ENCODE measurements around the gene PCED1B.
"Not testable (repeated sequence)": the region's sequence is repeated elsewhere in the genome, so short reads cannot be mapped to it uniquely, and the experiment has no call there.

PCED1B gene, protein sequence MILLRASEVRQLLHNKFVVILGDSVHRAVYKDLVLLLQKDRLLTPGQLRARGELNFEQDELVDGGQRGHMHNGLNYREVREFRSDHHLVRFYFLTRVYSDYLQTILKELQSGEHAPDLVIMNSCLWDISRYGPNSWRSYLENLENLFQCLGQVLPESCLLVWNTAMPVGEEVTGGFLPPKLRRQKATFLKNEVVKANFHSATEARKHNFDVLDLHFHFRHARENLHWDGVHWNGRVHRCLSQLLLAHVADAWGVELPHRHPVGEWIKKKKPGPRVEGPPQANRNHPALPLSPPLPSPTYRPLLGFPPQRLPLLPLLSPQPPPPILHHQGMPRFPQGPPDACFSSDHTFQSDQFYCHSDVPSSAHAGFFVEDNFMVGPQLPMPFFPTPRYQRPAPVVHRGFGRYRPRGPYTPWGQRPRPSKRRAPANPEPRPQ

DNA sequence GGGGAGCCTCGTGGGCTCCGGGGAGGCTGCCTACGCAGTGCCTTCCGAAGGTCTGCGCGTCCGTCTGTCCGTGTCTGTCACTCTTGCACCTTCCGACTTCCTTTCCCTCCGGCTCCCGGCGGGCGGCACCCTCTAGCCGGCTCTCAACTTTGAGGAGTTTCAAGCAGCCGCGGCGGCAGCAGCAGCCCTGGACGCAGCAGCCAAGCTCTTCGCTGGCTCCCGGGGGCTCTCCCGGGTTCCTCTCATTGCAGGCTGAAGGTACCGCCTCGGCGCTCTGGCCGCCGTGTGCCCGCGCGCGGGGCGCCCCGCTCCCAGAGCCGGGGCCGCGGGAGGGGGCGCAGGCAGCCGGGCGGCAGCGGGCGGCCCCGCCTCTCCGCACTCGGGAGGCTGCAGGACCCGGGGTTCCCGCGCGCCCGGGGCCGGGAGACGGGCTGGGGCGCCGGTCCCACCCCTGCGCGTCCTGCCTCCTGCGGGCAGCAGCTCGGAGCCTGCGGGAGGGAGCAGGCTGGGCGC is at the start of gene PCED1B, which contains the start of gene AMIGO2:
TSS of gene PCED1B (plus strand) at position 154 of the 513 bp plus-strand sequence. CDS start 155,443 bp downstream, outside the sequence.
TSS of gene AMIGO2 (minus strand) at position 492 of the 513 bp plus-strand sequence. CDS start 957 bp downstream, outside the sequence.
- peak; percentile 32 for DNase-seq (ENCODE audit: low spot score)

DNA sequence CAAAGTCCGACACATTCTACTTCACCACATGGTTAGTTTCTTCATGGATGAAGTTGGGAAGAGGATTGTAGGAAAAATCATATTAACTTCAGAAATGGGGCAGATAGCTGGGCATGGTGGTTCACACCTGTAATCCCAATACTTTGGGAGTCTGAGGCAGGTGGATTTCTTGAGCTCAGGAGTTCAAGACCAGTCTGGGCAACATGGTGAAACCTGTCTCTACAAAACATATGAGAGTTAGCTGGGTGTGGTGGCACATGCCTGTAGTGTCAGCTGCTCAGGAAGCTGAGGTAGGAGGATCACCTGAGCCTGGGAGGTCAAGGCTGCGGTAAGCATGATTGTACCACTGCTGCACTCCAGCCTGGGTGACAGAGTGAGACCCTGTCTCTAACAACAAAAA is 49.5 kb upstream of the PCED1B start:
- DNase-seq (ENCODE audit: low spot score) = no peak

DNA sequence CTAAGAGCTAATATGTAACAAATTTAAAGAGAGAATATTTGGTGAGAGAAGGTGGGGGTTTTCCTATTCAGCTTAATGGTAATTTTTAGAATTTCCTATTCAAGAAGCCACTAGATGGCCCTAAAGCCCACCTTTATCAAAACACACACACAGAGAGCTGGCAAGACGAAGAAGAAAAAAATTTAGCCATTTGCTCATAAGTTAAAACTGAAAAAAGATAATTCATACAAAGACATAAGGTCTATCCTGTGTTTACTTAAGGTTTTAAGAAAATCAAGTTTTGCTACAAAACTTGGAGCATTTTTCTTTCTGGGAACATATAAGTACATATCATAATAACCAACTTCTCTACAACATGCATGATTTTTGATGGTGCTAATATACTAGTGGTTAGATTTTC is 46.8 kb upstream of the PCED1B start:
- peak; percentile 23 for DNase-seq (ENCODE audit: low spot score)

DNA sequence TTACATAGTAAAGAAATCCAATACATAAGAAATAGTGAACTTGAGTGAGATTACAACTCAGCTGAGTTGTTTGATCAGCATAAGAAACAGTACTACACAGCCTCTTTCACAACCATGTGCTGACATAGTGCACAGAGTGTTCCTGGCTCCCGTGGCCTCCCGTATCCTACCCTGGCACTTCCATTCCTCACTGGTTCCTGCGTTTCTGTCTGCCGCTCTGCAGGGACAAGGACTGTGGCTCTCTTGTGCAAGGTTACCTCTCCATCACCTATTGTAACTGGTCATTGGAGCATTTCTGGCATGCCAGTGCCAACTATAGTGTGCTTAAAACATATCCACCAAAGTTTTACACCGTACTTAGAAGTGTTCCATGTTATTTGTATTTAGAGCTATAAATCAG is 46.3 kb upstream of the PCED1B start:
- DNase-seq (ENCODE audit: low spot score) = no peak

DNA sequence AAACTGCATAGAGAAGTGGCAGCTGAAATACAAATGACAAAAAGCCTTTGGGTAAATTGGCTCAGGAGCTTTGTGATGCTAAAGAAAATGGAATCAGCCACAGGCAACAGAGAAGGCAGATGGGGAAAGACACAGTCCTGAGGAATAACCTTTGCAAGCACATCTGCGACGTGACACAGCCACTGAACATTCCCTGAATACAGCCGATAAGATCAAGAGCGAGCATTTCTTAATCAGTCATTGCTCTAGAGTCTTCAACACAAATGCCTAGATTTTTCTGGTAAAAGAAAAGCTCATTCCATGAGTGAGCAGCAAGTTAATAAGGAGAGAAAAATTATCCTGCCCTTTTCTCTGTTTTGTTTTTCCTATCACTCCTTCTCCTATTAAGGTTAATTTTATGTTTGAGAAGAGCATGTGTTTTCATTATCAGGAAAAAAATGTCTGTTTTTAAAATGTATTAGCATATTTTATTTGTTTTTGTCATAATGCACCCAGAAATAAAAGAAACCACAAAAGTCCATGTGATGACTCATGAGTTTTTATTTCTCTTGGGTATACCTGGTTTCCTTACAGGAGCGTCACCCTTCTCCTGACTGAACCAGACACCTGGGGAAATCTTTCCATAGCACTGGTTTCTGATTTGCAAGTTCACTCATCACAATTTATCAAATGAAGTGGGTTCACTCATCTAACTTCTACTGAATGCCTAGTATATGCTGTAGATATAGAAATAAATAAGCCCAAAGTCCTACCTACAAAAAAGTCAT is 45.4 kb upstream of the PCED1B start:
- no peak for DNase-seq (ENCODE audit: low spot score)

DNA sequence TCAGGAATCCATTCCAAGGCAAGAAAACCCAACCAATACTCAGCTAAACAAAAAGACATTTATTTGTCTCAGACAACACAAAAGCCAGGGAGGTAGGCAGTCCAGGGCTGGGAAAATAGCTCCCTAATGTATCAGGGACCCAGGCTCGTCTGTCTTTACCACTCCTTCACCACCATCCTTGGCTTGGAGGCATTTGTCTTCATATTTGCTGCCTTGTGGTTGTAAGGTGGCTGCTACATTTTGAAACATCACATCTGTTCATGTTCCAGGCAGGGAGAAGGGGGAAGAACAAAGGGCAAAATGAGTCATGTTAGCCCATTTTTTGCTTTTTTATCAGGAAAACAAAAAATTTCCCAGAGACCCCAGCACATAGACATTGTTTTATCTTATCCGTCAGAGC is 44.8 kb upstream of the PCED1B start:
- no peak for DNase-seq (ENCODE audit: low spot score)

DNA sequence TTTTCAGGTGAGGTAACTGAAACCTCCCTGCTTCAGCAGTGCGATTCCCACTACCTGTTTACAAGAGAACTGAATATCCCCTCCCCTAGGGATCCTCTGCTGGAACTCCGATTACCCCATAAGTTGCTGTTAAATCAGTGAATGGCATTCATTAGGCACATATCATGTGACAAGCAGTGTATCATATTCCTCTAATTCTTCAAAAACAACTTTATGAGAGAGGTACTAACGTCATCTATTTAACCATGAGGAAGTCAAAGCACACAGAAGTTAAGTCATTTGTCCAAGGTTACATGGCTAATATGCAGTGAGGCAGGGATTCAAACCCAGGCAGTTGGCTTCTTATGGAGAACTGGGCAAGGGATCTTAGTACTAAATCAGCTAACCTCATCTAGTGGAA is 43.9 kb upstream of the PCED1B start:
- DNase-seq (ENCODE audit: low spot score) = no peak

DNA sequence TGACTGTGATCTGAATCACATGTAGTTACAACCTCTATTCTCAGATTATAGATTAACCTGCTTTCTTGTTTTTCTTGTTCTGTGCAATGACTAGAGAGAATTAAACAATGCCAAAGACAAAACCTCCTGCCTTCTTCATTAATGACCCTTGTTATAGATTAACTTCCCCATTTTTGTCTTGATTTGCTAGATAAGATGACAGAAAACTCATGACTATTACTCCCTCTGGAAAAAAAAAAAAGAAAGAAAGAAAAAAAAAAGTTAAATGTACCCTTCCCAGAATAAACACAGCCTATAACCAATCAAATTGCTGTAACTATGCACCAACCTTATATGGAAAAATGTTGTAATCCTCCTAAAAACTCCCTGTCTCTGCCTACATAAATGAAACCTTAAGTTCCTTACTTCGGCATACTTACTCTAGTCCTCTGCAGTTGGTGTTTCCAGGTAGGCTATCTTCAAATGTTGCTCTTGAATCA is 41.1 kb upstream of the PCED1B start:
- DNase-seq (ENCODE audit: low spot score) = no peak

DNA sequence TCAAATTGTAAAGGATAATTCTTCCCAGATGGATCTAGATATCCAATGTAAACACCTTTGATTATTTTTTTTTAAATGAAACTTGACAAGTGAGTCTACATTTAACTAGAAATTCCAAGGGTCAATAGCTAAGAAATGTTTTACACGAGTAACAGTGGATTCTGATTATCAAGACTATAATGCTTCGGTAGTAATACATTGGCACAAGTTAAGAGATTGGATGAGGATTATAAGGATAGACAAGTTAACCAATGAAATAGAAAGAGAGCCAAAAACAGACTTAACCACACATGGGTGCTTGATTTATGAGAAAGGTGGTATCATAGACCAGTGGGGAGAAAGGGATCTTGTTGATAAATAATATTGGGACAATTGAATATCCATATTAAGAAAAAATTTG is 40.3 kb upstream of the PCED1B start:
- DNase-seq (ENCODE audit: low spot score) = no peak

DNA sequence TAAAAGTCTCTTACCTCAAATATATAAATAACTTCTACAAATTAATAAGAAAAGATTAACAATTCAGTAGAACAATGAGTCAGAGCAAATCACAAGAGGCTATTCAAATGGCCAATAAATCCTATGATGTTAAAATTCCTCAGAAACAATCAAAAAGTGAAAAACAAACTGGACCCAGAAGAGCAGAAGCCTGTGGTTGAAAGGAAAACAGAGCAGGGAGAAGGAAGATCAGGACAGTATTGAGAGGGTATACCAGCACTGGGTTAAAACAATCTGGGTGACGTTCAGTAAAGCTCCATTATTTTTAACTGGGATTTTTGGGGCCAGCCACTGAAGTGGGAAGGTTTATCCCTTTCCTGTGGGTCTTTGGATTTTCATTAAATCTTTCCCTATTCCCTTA is 39.7 kb upstream of the PCED1B start:
- no peak for DNase-seq (ENCODE audit: low spot score)

DNA sequence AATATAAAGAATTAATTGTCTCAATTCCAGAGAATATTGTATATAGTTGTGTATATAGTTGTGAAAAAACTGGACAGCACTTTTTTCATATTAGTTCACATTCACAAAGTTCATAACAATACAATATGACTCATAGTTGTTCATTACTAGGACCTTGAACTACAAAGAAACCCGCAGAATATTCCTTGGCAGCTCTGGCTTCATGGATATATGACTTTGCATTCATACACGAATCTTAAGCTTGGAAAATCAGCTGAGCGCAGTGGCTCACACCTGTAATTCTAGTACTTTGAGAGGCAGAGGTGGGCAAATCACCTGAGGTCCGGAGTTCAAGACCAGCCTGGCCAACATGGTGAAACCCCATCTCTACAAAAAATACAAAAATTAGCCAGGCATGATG is 38.1 kb upstream of the PCED1B start:
- no peak for DNase-seq (ENCODE audit: low spot score)

DNA sequence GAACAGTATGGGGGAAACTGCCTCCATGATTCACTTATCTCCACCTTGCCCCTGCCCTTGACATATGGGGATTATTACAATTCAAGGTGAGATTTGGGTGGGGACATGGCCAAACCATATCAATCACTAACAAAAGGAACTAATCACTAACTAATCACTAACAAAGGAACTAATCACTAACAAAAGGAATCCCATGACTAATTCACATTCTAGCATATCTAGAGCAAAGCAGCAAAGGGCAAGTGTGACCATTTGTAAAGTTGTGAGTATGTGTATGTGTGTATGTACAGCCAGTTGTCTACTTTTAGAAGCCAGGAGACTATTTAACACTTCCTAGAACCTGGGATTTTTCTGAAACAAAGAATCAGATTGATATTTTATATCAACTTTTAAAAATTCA is 30.9 kb upstream of the PCED1B start:
- no peak for DNase-seq (ENCODE audit: low spot score)

DNA sequence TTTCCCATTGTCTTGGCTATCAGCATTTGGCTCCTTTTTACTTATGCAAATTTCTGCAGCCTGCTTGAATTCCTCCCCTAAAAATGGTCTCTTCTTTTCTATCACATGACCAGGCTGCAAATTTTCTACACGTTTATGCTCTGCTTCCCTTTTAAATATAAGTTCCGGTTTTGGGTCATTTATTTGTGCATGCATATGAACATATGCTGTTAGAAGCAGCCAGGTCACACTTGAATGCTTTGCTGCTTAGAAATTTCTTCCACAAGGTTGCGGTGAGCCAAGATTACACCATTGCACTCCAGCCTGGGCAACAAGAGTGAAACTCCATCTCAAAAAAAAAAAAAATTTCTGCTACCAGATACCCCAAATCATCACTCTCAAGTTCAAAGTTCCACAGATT is 28.1 kb upstream of the PCED1B start:
- DNase-seq (ENCODE audit: low spot score) = not testable (repeated sequence)

DNA sequence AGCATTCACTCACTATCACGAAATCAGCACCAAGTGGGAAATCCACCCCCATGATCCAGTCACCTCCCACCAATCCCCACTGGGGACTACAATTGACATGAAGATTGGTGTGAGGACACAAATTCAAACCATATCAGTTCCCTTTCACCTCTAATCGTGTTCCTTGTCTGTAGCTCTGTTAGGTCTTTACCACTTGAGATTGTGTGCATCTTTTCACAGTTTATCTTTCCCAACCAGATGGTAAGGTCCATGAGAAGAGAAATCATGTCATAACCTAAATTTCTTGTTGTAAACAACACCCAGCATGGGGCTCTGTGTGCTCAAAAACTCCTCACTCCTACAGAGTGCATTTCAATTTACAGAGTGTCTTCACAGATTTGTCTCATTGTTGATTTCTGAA is 27.1 kb upstream of the PCED1B start:
- DNase-seq (ENCODE audit: low spot score) = no peak

DNA sequence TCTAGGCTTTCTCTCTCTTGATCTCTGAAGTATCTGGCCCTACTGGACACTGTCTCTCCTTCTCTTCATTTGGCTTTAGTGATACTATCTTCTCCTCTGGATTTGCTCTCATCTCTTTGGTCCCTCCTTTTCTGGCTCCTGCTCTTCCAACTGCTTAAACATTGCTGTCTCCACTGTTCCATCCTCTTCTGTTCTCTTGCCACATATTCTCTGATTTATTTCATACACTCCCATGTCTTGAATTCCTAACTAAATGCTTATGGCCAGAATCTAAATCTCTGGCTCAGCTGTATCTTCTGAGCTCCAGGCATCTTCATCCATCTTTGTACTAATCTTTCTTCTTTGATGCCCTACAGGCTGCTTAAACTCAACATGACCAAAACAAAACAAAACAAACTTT is 25.5 kb upstream of the PCED1B start:
- no peak for DNase-seq (ENCODE audit: low spot score)

DNA sequence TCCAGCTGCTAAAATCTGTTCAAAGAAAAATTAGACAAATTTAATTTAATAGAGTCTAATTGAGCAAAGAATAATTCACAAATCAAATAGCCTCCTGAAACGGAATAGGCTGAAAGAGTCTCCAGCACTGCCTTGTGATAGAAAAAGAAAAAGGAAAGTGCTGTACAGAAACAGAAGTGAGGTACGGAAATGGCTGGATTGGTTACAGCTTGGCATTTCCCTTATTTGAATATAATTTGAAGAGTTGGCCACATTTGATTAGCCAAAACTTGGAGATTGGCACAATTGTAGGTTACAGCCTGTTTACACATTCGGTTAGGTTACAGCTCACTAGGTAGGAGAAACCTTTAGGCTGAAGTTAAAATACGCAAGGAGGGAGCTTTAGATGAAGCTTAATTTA is 24.8 kb upstream of the PCED1B start:
- DNase-seq (ENCODE audit: low spot score) = no peak

DNA sequence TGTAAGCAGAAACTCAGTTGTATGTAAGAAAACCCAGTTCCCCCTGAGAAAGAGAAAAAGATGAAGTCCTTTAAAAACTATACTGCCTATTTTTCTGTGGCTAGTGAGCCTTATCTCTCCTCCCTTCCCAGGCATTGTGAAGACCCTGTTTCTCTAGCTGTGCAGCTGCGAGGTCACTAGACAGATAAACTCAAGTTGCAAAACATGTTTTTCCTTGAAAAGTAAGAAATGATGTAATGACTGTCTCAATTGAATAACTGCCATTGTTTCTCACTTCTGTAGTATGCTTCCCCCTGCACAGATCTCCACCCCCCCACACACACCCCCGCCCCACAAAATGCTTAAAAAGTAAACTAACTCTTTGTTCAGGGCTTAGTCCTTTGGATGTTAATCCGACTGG is 23.6 kb upstream of the PCED1B start:
- DNase-seq (ENCODE audit: low spot score) = not testable (repeated sequence)

DNA sequence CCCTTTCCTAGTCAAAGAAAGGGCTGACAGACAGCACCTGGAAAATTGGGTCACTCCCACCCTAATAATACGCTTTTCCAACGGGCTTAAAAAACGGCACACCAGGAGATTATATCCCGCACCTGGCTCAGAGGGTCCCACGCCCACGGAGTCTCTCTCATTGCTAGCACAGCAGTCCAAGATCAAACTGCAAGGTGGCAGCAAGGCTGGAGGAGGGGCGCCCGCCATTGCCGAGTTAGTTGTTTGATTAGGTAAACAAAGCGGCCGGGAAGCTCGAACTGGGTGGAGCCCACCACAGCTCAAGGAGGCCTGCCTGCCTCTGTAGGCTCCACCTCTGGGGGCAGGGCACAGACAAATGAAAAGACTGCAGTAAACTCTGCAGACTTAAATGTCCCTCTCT is 22.5 kb upstream of the PCED1B start:
- not testable (repeated sequence) for DNase-seq (ENCODE audit: low spot score)

DNA sequence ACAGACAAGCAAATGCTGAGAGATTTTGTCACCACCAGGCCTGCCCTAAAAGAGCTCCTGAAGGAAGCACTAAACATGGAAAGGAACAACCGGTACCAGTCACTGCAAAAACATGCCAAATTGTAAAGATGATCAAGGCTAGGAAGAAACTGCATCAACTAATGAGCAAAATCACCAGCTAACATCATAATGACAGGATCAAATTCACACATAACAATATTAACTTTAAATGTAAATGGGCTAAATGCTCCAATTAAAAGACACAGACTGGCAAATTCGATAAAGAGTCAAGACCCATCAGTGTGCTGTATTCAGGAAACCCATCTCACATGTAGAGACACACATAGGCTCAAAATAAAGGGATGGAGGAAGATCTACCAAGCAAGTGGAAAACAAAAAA is 20.8 kb upstream of the PCED1B start:
- DNase-seq (ENCODE audit: low spot score) = not testable (repeated sequence)

DNA sequence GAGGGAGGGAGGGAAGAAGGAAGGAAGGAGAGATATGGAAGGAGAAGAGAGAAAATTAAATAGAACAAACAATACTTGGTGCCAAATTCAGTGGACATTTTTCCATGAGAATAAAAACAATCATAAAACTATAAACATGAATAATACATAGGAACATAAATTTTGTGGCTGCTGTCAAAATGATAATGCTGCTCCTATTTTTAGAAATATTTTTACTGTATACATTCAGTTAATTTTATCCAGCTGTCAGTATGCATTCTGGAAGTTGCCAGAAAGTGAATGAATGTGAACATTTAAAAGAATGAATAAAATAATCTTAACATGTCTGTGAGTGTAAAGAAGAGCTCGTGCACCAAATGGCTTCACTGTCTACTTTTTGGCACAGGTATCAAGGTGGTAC is 13.9 kb upstream of the PCED1B start:
- no peak for DNase-seq (ENCODE audit: low spot score)

DNA sequence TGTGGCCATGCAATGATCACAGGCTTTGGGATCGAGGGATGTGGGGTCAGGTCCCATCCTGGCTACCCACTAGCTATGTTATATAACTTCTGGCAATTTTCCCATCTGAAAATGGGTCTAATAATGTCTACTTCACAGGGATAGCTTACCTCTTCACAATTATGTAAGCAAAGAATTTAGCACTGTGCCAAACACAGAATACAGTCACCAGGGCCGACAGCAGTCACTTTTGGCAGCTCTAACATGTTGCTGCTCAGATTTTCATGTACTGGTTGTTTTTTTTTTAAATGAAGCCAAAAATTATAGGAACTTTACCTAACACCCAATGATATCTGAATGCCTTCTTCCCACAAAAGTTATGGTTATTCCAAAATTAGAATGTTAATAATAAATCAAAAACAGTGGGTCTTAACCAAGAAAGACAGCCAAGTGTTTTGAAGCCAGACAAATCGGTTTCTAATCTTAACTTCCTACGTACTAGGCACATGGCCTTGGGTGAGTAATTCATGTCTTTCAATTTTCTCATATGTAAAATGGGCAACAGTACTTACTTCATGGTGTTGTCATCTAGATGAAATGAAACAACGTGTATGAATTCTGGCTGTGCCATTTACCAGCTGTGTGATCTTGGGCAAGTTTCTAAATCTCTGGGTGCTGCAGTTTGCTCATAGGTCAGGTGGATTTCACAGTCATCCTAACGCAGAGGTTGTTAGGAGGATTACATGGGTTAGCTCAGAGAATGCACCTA is 13.0 kb upstream of the PCED1B start:
- no peak for DNase-seq (ENCODE audit: low spot score)

DNA sequence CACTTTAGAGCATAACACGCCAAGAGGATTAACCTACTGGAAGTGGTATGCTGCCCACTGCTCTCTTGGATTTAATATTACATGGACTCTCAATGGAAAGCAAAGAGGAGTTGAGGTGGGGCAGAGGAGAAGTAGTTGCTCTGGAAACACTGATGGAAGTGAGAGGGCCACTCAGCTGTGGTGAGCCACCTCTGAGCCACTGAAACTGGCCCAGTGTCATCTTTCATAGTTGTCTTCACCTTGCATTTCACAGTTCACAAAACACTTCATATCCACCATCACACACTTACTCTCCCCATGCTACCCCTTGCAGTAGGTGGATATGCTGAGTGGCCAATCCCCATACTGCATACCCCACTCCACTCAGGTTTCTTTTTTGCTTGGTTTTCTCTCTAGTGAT is 12.2 kb upstream of the PCED1B start:
- DNase-seq (ENCODE audit: low spot score) = no peak
